IMR-90 (cell line): ENCODE data around the gene SVIP.

Experiments
- FOS ChIP-seq: fragments of 150-350 bp; IDR thresholded peaks from 2 replicates; pipeline ENCODE4 v1.6.1; 2016; ENCODE audit warnings: low read depth, low read length
- MAZ ChIP-seq: IDR thresholded peaks from 2 replicates; pipeline ENCODE4 v1.6.1; 2012; ENCODE audit warnings: low read depth, mild to moderate bottlenecking, low read length, improper control_type of control experiment, moderate library complexity, borderline replicate concordance
- NFE2L2 ChIP-seq: fragments of 150-350 bp; IDR thresholded peaks from 2 replicates; pipeline ENCODE4 v1.6.1; 2016; ENCODE audit warnings: low read depth, mild to moderate bottlenecking, low read length
- POLR2A ChIP-seq: IDR thresholded peaks from 2 replicates; pipeline ENCODE4 v1.6.1; 2012; ENCODE audit warnings: mild to moderate bottlenecking, low read depth, low read length
- RFX5 ChIP-seq: IDR thresholded peaks from 2 replicates; pipeline ENCODE4 v1.8.0; 2012; ENCODE audit warnings: low read depth, mild to moderate bottlenecking, low read length, moderate library complexity
- TF ChIP-seq, protein P1 (sequence below): conservative IDR thresholded peaks from 2 replicates; pipeline ENCODE4 v1.5.1; 2012; ENCODE audit warnings: mild to moderate bottlenecking, low read depth, low read length, improper control_type of control experiment

DNA sequence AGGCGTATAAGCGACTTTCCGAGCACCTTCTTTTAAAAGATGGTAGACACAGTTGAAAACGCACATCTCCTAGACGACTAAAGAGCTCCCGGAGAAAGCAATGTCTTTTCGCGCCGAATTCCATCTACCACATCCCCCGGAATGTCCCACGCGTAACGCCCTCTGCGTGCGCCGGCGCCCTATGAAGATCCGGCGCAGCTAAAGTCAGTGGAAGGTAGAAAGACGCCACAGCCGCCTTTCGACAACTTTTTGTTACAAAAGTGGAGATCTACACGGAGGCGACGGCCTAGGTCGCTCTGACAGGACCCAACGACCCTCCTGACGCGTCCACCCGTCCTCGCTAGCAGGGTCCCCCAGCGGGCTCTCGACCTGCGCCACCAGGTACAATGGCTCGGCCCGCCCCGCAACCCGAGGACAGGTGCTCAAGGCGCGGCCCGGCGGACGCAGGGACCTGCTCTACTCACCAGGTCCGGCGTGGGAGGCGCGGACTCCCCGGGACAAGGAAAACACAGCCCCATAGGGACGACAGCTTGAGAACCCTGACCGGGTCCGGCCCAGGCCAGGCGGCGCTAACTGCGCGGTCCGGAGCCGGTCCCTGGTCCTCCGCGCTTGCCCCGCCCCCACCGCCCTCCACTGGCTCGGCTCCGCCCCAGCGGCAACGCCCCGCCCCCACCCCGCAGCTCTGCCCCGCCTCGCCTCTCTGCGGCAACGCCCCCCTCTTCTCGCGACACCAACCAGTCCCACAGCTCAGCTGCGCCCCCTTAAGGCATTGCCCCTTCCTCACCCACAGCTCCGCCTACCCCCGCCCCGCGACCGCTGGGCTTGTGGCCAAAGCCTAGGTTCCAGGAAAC lies at the start of gene SVIP:
- TF ChIP-seq, protein P1, sequence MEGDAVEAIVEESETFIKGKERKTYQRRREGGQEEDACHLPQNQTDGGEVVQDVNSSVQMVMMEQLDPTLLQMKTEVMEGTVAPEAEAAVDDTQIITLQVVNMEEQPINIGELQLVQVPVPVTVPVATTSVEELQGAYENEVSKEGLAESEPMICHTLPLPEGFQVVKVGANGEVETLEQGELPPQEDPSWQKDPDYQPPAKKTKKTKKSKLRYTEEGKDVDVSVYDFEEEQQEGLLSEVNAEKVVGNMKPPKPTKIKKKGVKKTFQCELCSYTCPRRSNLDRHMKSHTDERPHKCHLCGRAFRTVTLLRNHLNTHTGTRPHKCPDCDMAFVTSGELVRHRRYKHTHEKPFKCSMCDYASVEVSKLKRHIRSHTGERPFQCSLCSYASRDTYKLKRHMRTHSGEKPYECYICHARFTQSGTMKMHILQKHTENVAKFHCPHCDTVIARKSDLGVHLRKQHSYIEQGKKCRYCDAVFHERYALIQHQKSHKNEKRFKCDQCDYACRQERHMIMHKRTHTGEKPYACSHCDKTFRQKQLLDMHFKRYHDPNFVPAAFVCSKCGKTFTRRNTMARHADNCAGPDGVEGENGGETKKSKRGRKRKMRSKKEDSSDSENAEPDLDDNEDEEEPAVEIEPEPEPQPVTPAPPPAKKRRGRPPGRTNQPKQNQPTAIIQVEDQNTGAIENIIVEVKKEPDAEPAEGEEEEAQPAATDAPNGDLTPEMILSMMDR, result peak; percentile 71
- TF ChIP-seq POLR2A (no peak), RFX5 (no peak), FOS (no peak), NFE2L2 (no peak), MAZ (peak; percentile 93; the same call in 1 of the 2 replicates)
